Measurements from ENCODE around the gene DGKI. TPM values are rescaled to one million over a fixed set of nuclear protein-coding genes. Genes with fewer than 3 reads are reported as not detected.

Gene DGKI
- total RNA-seq, 1 experiment from 2014 or later, result 0.41 TPM

- TF ChIP-seq, protein P1, sequence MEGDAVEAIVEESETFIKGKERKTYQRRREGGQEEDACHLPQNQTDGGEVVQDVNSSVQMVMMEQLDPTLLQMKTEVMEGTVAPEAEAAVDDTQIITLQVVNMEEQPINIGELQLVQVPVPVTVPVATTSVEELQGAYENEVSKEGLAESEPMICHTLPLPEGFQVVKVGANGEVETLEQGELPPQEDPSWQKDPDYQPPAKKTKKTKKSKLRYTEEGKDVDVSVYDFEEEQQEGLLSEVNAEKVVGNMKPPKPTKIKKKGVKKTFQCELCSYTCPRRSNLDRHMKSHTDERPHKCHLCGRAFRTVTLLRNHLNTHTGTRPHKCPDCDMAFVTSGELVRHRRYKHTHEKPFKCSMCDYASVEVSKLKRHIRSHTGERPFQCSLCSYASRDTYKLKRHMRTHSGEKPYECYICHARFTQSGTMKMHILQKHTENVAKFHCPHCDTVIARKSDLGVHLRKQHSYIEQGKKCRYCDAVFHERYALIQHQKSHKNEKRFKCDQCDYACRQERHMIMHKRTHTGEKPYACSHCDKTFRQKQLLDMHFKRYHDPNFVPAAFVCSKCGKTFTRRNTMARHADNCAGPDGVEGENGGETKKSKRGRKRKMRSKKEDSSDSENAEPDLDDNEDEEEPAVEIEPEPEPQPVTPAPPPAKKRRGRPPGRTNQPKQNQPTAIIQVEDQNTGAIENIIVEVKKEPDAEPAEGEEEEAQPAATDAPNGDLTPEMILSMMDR (conservative IDR thresholded peaks at IDR 0.05), result no peak
- TF ChIP-seq EZH2 (IDR thresholded peaks at IDR 0.05; ENCODE audit: low read depth), result no peak
- H3K9me3 ChIP-seq (ENCODE audit: insufficient read depth, low read depth), result no peaks in the 10 kb centered on the region
- H3K27me3 ChIP-seq (ENCODE audit: insufficient read depth, low read depth), result peaks cover 14% of the 10 kb centered on the region; the same call in 1 of the 2 replicates
- CTCF ChIA-PET, result no interaction called here
- POLR2A ChIA-PET (ENCODE audit: unreplicated experiment), result no interaction called here
- no peak overlapping the region for H3K27ac ChIP-seq
- H3K9me2 ChIP-seq (ENCODE audit: insufficient read depth), result no peaks in the 10 kb centered on the region
- no peaks in the 10 kb centered on the region for H3K36me3 ChIP-seq (ENCODE audit: low read depth)
- H3K4me1 ChIP-seq (replicated peaks; ENCODE audit: insufficient read depth), result no peaks in the 10 kb centered on the region
- H3F3A ChIP-seq (ENCODE audit: insufficient read depth, low read depth), result no peaks in the 10 kb centered on the region
- no peak for DNase-seq
- intact Hi-C loops (cut with micrococcal nuclease; ENCODE audit: unreplicated experiment), result no loop called here
- H2AFZ ChIP-seq, result no peak overlapping the region
- H3K4me3 ChIP-seq, result no peak overlapping the region
- no peaks in the 10 kb centered on the region for H3K79me2 ChIP-seq (ENCODE audit: low read depth)
- no peak overlapping the region for H3K4me2 ChIP-seq
- BruUV-seq (replicated peaks), result no TSS peak
- H4K20me1 ChIP-seq (ENCODE audit: insufficient read depth), result no peaks in the 10 kb centered on the region
These were observed 54.8 kb downstream of the DGKI start for GRCh38 chr7:137791930-137792329.

DNA sequence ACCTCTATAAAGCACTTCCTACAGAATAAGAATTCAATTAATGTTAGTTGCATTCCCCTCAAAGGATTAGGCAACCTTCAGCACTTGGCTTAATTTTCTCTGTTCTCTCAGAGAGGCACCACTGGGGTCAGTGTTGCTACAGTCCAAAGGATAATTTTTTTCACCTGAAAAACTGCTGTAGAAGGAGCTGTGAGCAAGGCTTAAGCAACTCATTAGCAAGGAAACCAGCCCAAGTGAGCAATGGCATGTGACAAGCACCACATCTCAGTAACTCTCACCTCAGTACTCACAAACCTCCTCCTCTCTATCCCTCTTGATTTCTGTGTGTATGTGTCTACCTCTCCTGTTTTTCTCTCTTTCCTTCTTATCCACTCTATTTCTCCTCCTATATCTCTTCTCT, 55.9 kb downstream of the DGKI start:
- no TSS peak for BruUV-seq (replicated peaks)
- ChIA-PET POLR2A (ENCODE audit: unreplicated experiment) (no interaction called here), CTCF (no interaction called here)
- Histone ChIP-seq H3K9me3 (ENCODE audit: insufficient read depth, low read depth) (no peaks in the 10 kb centered on the region), H3K27ac (no peak overlapping the region), H2AFZ (no peak overlapping the region), H3K79me2 (ENCODE audit: low read depth) (no peaks in the 10 kb centered on the region), H3K4me2 (no peak overlapping the region), H3K9me2 (ENCODE audit: insufficient read depth) (no peaks in the 10 kb centered on the region), H3K4me3 (no peak overlapping the region), H3F3A (ENCODE audit: insufficient read depth, low read depth) (no peaks in the 10 kb centered on the region), H3K27me3 (ENCODE audit: insufficient read depth, low read depth) (peaks cover 14% of the 10 kb centered on the region; the same call in 1 of the 2 replicates), H3K4me1 (replicated peaks; ENCODE audit: insufficient read depth) (no peaks in the 10 kb centered on the region), H3K36me3 (ENCODE audit: low read depth) (no peaks in the 10 kb centered on the region), H4K20me1 (ENCODE audit: insufficient read depth) (no peaks in the 10 kb centered on the region)
- no peak for DNase-seq
- TF ChIP-seq EZH2 (IDR thresholded peaks at IDR 0.05; ENCODE audit: low read depth), result no peak
- TF ChIP-seq, protein P1 (conservative IDR thresholded peaks at IDR 0.05), result no peak
- intact Hi-C loops (cut with micrococcal nuclease; ENCODE audit: unreplicated experiment), result no loop called here

GRCh38 chr7:137789215-137789882, 57.4 kb downstream of the DGKI start:
- Histone ChIP-seq H3K4me1 (replicated peaks; ENCODE audit: insufficient read depth) (no peaks in the 10 kb centered on the region), H3K36me3 (ENCODE audit: low read depth) (no peaks in the 10 kb centered on the region), H2AFZ (no peak overlapping the region), H3K9me3 (ENCODE audit: insufficient read depth, low read depth) (no peaks in the 10 kb centered on the region), H3F3A (ENCODE audit: insufficient read depth, low read depth) (no peaks in the 10 kb centered on the region), H3K4me2 (no peak overlapping the region), H4K20me1 (ENCODE audit: insufficient read depth) (no peaks in the 10 kb centered on the region), H3K79me2 (ENCODE audit: low read depth) (no peaks in the 10 kb centered on the region), H3K9me2 (ENCODE audit: insufficient read depth) (no peaks in the 10 kb centered on the region), H3K27me3 (ENCODE audit: insufficient read depth, low read depth) (peaks cover 14% of the 10 kb centered on the region; the same call in 1 of the 2 replicates), H3K27ac (no peak overlapping the region), H3K4me3 (no peak overlapping the region)
- no TSS peak for BruUV-seq (replicated peaks)
- POLR2A ChIA-PET (ENCODE audit: unreplicated experiment), result no interaction called here
- TF ChIP-seq EZH2 (IDR thresholded peaks at IDR 0.05; ENCODE audit: low read depth), result no peak
- TF ChIP-seq, protein P1 (conservative IDR thresholded peaks at IDR 0.05), result no peak
- CTCF ChIA-PET, result no interaction called here
- DNase-seq, result no peak
- intact Hi-C loops (cut with micrococcal nuclease; ENCODE audit: unreplicated experiment), result no loop called here
